ENCODE data around the gene APP.

Gene APP

DNA sequence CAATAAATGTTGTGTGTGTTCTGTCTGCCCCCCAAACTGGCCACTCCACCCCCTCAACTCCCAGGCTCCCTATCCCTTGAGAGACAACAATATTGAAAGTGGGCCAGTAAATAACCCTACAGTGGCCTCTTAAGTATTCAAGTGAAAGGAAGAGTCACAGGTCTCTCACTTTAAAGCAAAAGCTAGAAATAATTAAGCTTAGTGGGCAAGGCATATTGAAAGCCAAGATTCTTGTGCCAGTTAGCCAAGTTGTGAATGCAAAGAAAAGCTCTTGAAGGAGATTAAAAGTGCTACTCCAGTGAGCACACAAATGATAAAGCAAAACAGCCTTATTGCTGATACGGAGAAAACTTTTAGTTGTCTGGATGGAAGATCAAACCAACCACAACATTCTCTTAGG lies 277.4 kb downstream of the APP start:
- H3K9me2 ChIP-seq (replicated peaks; ENCODE audit: insufficient read depth, low read length), result no peaks in the 10 kb centered on the region
- no peak overlapping the region for H2AFZ ChIP-seq (ENCODE audit: low read depth, low read length, severe bottlenecking)
- H3K4me2 ChIP-seq (ENCODE audit: low read depth, low read length, poor library complexity, severe bottlenecking), result no peak overlapping the region
- H3K4me3 ChIP-seq (ENCODE audit: insufficient read depth, low read length, poor library complexity, severe bottlenecking), result no peak overlapping the region
- no peaks in the 10 kb centered on the region for H3K79me2 ChIP-seq (ENCODE audit: insufficient read depth, low read length)
- no peaks in the 10 kb centered on the region for H3K36me3 ChIP-seq (ENCODE audit: low read length)
- no peaks in the 10 kb centered on the region for H3K27me3 ChIP-seq (ENCODE audit: low read length)
- H3K9ac ChIP-seq (ENCODE audit: low read length), result no peak overlapping the region
- no peak overlapping the region for H3K27ac ChIP-seq (ENCODE audit: low read depth, low read length)
- no peaks in the 10 kb centered on the region; the same call in 1 of the 2 replicates for H3F3A ChIP-seq (ENCODE audit: insufficient read depth)
- no peaks in the 10 kb centered on the region for H3K9me3 ChIP-seq (ENCODE audit: insufficient read depth, low read length)
- TF ChIP-seq EZH2phosphoT487 (conservative IDR thresholded peaks at IDR 0.05; ENCODE audit: low read length), result no peak
- TF ChIP-seq, protein P1, sequence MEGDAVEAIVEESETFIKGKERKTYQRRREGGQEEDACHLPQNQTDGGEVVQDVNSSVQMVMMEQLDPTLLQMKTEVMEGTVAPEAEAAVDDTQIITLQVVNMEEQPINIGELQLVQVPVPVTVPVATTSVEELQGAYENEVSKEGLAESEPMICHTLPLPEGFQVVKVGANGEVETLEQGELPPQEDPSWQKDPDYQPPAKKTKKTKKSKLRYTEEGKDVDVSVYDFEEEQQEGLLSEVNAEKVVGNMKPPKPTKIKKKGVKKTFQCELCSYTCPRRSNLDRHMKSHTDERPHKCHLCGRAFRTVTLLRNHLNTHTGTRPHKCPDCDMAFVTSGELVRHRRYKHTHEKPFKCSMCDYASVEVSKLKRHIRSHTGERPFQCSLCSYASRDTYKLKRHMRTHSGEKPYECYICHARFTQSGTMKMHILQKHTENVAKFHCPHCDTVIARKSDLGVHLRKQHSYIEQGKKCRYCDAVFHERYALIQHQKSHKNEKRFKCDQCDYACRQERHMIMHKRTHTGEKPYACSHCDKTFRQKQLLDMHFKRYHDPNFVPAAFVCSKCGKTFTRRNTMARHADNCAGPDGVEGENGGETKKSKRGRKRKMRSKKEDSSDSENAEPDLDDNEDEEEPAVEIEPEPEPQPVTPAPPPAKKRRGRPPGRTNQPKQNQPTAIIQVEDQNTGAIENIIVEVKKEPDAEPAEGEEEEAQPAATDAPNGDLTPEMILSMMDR (IDR thresholded peaks at IDR 0.05; ENCODE audit: insufficient read depth, low read length, poor library complexity, severe bottlenecking), result no peak
- no peaks in the 10 kb centered on the region for H4K20me1 ChIP-seq (ENCODE audit: low read depth, low read length)

DNA sequence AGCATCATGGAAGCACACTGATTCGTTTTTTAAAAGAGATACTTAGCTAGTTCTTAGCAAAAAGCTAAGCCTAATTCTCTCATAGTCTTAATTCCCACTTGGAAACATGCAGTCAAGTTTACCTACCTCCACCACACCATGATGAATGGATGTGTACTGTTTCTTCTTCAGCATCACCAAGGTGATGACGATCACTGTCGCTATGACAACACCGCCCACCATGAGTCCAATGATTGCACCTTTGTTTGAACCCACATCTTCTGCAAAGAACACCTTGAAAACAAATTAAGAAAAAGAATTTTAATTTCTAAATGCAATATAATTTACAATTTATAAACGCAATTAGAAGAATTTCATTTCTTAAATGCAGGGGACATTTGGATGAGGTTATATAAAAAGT lies 279.0 kb downstream of the APP start:
- Histone ChIP-seq H3K4me2 (ENCODE audit: low read depth, low read length, poor library complexity, severe bottlenecking) (no peak overlapping the region), H3K27ac (ENCODE audit: low read depth, low read length) (no peak overlapping the region), H3K36me3 (ENCODE audit: low read length) (no peaks in the 10 kb centered on the region)

DNA sequence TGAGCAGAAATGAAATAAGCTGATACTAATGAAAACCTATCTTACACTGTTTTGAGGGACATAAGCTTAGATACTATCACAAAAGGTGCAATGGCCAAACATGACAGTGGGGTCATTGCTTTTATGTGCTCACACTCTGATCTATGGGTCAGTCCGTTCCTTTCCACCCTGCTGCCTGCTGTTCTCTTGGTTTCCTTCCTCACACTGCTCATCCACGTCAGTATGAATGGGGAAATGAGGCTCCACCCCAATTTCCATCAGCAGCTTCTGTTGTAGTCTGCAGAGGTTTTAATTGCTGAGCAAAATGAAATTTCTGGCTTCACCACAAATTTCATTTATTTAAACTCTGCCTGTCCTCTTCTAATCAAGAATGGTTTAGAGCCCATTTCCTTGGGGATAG lies 280.6 kb downstream of the APP start:
- no peak overlapping the region for H2AFZ ChIP-seq (ENCODE audit: low read depth, low read length, severe bottlenecking)
- no peaks in the 10 kb centered on the region for H3K9me2 ChIP-seq (replicated peaks; ENCODE audit: insufficient read depth, low read length)
- H3K36me3 ChIP-seq (ENCODE audit: low read length), result no peaks in the 10 kb centered on the region
- no peak for TF ChIP-seq EZH2phosphoT487 (conservative IDR thresholded peaks at IDR 0.05; ENCODE audit: low read length)
- TF ChIP-seq, protein P1 (IDR thresholded peaks at IDR 0.05; ENCODE audit: insufficient read depth, low read length, poor library complexity, severe bottlenecking), result no peak
- no peak overlapping the region for H3K27ac ChIP-seq (ENCODE audit: low read depth, low read length)
- no peaks in the 10 kb centered on the region for H3K9me3 ChIP-seq (ENCODE audit: insufficient read depth, low read length)
- H3K4me2 ChIP-seq (ENCODE audit: low read depth, low read length, poor library complexity, severe bottlenecking), result no peak overlapping the region
- no peaks in the 10 kb centered on the region for H3K79me2 ChIP-seq (ENCODE audit: insufficient read depth, low read length)
- no peaks in the 10 kb centered on the region for H3K27me3 ChIP-seq (ENCODE audit: low read length)
- H3K4me3 ChIP-seq (ENCODE audit: insufficient read depth, low read length, poor library complexity, severe bottlenecking), result no peak overlapping the region
- H4K20me1 ChIP-seq (ENCODE audit: low read depth, low read length), result no peaks in the 10 kb centered on the region
- no peak overlapping the region for H3K9ac ChIP-seq (ENCODE audit: low read length)
- no peaks in the 10 kb centered on the region for H3F3A ChIP-seq (ENCODE audit: insufficient read depth)

More for the DNA sequence above, 279.0 kb downstream of the APP start:
- Histone ChIP-seq H4K20me1 (ENCODE audit: low read depth, low read length) (no peaks in the 10 kb centered on the region), H3K9me3 (ENCODE audit: insufficient read depth, low read length) (no peaks in the 10 kb centered on the region), H3F3A (ENCODE audit: insufficient read depth) (no peaks in the 10 kb centered on the region), H3K9me2 (replicated peaks; ENCODE audit: insufficient read depth, low read length) (no peaks in the 10 kb centered on the region), H3K9ac (ENCODE audit: low read length) (no peak overlapping the region), H3K4me3 (ENCODE audit: insufficient read depth, low read length, poor library complexity, severe bottlenecking) (no peak overlapping the region), H3K27me3 (ENCODE audit: low read length) (no peaks in the 10 kb centered on the region), H2AFZ (ENCODE audit: low read depth, low read length, severe bottlenecking) (no peak overlapping the region), H3K79me2 (ENCODE audit: insufficient read depth, low read length) (no peaks in the 10 kb centered on the region)
- TF ChIP-seq, protein P1 (IDR thresholded peaks at IDR 0.05; ENCODE audit: insufficient read depth, low read length, poor library complexity, severe bottlenecking), result no peak
- TF ChIP-seq EZH2phosphoT487 (conservative IDR thresholded peaks at IDR 0.05; ENCODE audit: low read length), result no peak
